Loucy (cell line): ENCODE data around the gene ZFY.

Experiments used
- CTCF ChIP-seq: fragments of 200-600 bp; sonication (generic); conservative IDR thresholded peaks from 2 replicates; pipeline ENCODE4 v1.5.1; 2014; ENCODE audit warnings: mild to moderate bottlenecking, antibody characterized with exemption, low read length
- EZH2phosphoT487 ChIP-seq: fragments of 200-600 bp; IDR thresholded peaks from 2 replicates; pipeline ENCODE4 v1.6.1; 2018; ENCODE audit warnings: antibody characterized with exemption, mild to moderate bottlenecking, moderate library complexity, borderline replicate concordance

- TF ChIP-seq CTCF (no peak), EZH2phosphoT487 (no peak)
These were observed 86.0 kb downstream of the ZFY start for GRCh38 chrY:3021176-3021575.
